ENCODE results near the gene RHOG.

RHOG gene

GRCh38 chr11:3840004-3840869, 522 bp downstream of the RHOG start:
- TF ChIP-seq, protein P1, sequence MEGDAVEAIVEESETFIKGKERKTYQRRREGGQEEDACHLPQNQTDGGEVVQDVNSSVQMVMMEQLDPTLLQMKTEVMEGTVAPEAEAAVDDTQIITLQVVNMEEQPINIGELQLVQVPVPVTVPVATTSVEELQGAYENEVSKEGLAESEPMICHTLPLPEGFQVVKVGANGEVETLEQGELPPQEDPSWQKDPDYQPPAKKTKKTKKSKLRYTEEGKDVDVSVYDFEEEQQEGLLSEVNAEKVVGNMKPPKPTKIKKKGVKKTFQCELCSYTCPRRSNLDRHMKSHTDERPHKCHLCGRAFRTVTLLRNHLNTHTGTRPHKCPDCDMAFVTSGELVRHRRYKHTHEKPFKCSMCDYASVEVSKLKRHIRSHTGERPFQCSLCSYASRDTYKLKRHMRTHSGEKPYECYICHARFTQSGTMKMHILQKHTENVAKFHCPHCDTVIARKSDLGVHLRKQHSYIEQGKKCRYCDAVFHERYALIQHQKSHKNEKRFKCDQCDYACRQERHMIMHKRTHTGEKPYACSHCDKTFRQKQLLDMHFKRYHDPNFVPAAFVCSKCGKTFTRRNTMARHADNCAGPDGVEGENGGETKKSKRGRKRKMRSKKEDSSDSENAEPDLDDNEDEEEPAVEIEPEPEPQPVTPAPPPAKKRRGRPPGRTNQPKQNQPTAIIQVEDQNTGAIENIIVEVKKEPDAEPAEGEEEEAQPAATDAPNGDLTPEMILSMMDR (IDR thresholded peaks at IDR 0.05; ENCODE audit: low read depth, low read length), result no peak
- no peak for DNase-seq (ENCODE audit: extremely low read depth, low read depth)

- TF ChIP-seq, protein P1 (IDR thresholded peaks at IDR 0.05; ENCODE audit: low read depth, low read length), result no peak
- no peak for DNase-seq (ENCODE audit: extremely low read depth, low read depth)
Observed at GRCh38 chr11:3838504-3838903, 2.3 kb downstream of the RHOG start.

GRCh38 chr11:3837793-3838192, 3.0 kb downstream of the RHOG start:
- DNase-seq (ENCODE audit: extremely low read depth, low read depth), result no peak

DNA sequence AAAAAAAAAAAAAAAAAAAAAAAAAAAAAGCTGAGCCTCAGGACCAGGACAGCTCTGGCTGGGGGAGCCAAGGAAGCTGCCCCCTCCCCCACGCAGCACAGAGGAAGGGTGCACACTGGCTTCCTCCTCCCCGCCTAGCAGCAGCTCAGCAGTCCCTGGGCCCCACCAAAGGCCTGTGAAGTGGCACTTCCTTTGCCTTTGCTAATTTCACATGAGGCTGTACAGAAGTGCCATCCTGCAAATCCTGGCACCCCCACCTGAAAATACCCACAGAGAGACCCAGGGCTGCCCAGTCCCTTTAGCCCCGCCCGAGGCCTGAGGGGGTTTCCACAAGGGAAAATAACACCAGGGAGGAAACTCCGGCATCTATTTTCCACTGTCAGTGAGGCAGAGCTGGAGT, 3.9 kb downstream of the RHOG start:
- DNase-seq (ENCODE audit: extremely low read depth, low read depth), result no peak
- TF ChIP-seq, protein P1 (IDR thresholded peaks at IDR 0.05; ENCODE audit: low read depth, low read length), result no peak

More at GRCh38 chr11:3837793-3838192, 3.0 kb downstream of the RHOG start:
- TF ChIP-seq, protein P1 (IDR thresholded peaks at IDR 0.05; ENCODE audit: low read depth, low read length), result no peak

- DNase-seq (ENCODE audit: extremely low read depth, low read depth), result no peak
- TF ChIP-seq, protein P1 (IDR thresholded peaks at IDR 0.05; ENCODE audit: low read depth, low read length), result no peak
Observed at GRCh38 chr11:3835751-3836150, 5.0 kb downstream of the RHOG start.

DNA sequence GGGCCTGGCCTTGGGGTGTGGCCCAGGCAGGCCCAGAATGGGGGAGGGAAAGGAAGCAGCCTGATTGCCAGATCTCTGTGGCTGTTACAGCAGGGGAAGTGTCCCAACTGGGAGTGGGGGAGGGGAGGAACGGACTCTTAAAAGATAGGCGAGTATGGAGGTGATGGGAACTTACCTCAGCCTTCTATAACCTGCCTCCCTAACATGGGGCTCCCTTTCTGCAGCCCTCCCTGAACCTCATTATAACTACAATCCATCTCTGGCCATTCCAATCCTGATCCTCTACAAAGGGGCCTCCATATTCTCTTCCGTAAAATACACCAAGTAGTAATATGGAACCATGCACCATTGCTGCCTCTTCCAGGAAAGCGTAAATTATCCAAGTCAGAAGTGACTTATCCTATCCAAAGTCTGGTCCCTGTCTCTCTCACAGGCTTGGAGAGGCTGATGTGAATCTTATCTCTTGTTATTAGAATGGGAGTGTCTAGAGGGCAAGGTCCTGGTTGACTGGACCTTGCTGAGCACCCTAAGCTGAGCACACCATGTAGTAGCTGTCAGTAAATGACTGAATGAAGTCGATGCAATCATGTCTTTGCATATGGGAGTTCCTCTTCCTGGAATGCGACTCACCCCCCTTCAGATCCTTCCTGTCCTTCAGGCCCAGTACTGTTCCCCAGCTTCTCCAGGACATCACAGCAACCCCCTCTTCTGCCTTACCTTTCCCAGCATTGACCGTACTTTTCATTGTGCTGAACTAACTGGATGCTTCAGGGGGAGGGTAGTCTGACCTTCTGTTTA, 5.9 kb downstream of the RHOG start:
- no peak for DNase-seq (ENCODE audit: extremely low read depth, low read depth)
- TF ChIP-seq, protein P1 (IDR thresholded peaks at IDR 0.05; ENCODE audit: low read depth, low read length), result no peak

GRCh38 chr11:3834349-3834663, 6.5 kb downstream of the RHOG start:
- TF ChIP-seq, protein P1 (IDR thresholded peaks at IDR 0.05; ENCODE audit: low read depth, low read length), result no peak
- no peak for DNase-seq (ENCODE audit: extremely low read depth, low read depth)

Data from AG09319 (cell line).